ENCODE measurements around the gene TBC1D2. TPM values are rescaled to one million over a fixed set of nuclear protein-coding genes. Genes with fewer than 3 reads are reported as not detected.

The TBC1D2 gene
- total and polyA plus RNA-seq, 2 of the 4 experiments (the other 2 are of a cell fraction) = 36.9 to 62.7 TPM

DNA sequence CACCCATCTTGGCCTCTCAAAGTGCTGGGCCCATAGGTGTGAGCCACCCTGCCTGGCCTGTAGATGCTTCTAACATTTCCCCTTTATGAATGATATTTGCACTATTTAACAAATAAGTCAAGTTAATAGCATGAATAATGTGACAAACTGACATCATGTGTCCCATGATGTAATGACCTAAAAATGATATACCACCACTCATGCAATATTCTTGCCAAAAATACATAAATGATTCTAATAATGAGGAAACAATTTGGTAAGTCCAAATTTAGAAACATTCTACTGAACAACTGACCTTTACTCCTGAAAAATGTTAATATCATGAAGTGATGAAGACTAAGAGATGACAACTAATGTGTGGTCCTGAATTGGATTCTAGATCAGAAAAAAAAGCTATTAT is 102.9 kb downstream of the TBC1D2 start:
- Histone ChIP-seq H3K18ac (ENCODE audit: low read depth, low read length) (no peak overlapping the region), H2BK15ac (ENCODE audit: low read depth, low read length) (no peak overlapping the region), H3K4me2 (ENCODE audit: low read depth, low read length) (no peak overlapping the region), H3K36me3 (ENCODE audit: control insufficient read depth, insufficient read depth, low read length) (no peaks in the 10 kb centered on the region), H2AK9ac (replicated peaks; ENCODE audit: low read depth, low read length, poor library complexity) (no peak overlapping the region), H3K79me1 (ENCODE audit: low read depth in 1 of 2, low read length in 2 of 2) (no peaks in the 10 kb centered on the region), H2BK5ac (ENCODE audit: low read depth, low read length, poor library complexity, severe bottlenecking) (no peak overlapping the region), H2AK5ac (ENCODE audit: low read depth, low read length) (no peak overlapping the region), H2AFZ (replicated peaks; ENCODE audit: low read length, poor library complexity) (no peak overlapping the region), H3K27ac (ENCODE audit: insufficient read depth, low read length) (no peak overlapping the region), H3K23ac (ENCODE audit: low read depth, low read length) (no peak overlapping the region), H3K9me1 (ENCODE audit: insufficient read depth, low read length) (no peaks in the 10 kb centered on the region), H3K4me1 (ENCODE audit: control insufficient read depth, insufficient read depth, low read length) (no peaks in the 10 kb centered on the region), H4K8ac (ENCODE audit: low read depth in 2 of 2, low read length in 2 of 2) (no peak overlapping the region), H4K5ac (ENCODE audit: low read depth, low read length) (no peak overlapping the region), H3K4ac (ENCODE audit: low read depth, low read length) (no peak overlapping the region), H3K4me3 (ENCODE audit: insufficient read depth, low read depth, low read length) (no peak overlapping the region), H3K56ac (ENCODE audit: extremely low read depth, insufficient read depth, low read length) (no peak overlapping the region), H3K9me3 (ENCODE audit: control insufficient read depth, insufficient read depth, low read length) (no peaks in the 10 kb centered on the region), H3K14ac (replicated peaks; ENCODE audit: low read depth, low read length) (no peak overlapping the region), H3K27me3 (ENCODE audit: control insufficient read depth, insufficient read depth, low read length) (no peaks in the 10 kb centered on the region), H2BK120ac (ENCODE audit: low read depth, low read length) (no peak overlapping the region), H3K9ac (ENCODE audit: low read depth, low read length) (no peak overlapping the region), H2BK20ac (ENCODE audit: low read depth, low read length) (no peak overlapping the region), H4K20me1 (ENCODE audit: insufficient read depth, low read length) (no peaks in the 10 kb centered on the region), H4K91ac (ENCODE audit: insufficient read depth, low read depth, low read length) (no peak overlapping the region)
- POLR2A ChIA-PET (ENCODE audit: unreplicated experiment) = no interaction called here
- CTCF ChIA-PET = no interaction called here
- TF ChIP-seq RCOR1 (IDR thresholded peaks at IDR 0.05; ENCODE audit: insufficient replicate concordance, low read length) (no peak), FOS (IDR thresholded peaks at IDR 0.05; ENCODE audit: low read depth, low read length) (no peak), RAD21 (IDR thresholded peaks at IDR 0.05; ENCODE audit: low read length) (no peak), MXI1 (IDR thresholded peaks at IDR 0.05; ENCODE audit: borderline replicate concordance, low read depth, low read length) (no peak), MAZ (IDR thresholded peaks at IDR 0.05; ENCODE audit: borderline replicate concordance, low read depth, low read length) (no peak), NFE2L2 (IDR thresholded peaks at IDR 0.05; ENCODE audit: low read depth, low read length) (no peak), CHD1 (IDR thresholded peaks at IDR 0.05; ENCODE audit: low read depth, low read length) (no peak), CEBPB (IDR thresholded peaks at IDR 0.05; ENCODE audit: low read depth, low read length) (no peak), POLR2A (IDR thresholded peaks at IDR 0.05; ENCODE audit: low read depth, low read length) (no peak), SMC3 (IDR thresholded peaks at IDR 0.05; ENCODE audit: low read depth, low read length) (no peak), MAFK (IDR thresholded peaks at IDR 0.05; ENCODE audit: low read depth, low read length) (no peak), BHLHE40 (IDR thresholded peaks at IDR 0.05; ENCODE audit: low read depth, low read length) (no peak), RFX5 (IDR thresholded peaks at IDR 0.05; ENCODE audit: low read depth, low read length) (no peak)
- TF ChIP-seq, protein P1, sequence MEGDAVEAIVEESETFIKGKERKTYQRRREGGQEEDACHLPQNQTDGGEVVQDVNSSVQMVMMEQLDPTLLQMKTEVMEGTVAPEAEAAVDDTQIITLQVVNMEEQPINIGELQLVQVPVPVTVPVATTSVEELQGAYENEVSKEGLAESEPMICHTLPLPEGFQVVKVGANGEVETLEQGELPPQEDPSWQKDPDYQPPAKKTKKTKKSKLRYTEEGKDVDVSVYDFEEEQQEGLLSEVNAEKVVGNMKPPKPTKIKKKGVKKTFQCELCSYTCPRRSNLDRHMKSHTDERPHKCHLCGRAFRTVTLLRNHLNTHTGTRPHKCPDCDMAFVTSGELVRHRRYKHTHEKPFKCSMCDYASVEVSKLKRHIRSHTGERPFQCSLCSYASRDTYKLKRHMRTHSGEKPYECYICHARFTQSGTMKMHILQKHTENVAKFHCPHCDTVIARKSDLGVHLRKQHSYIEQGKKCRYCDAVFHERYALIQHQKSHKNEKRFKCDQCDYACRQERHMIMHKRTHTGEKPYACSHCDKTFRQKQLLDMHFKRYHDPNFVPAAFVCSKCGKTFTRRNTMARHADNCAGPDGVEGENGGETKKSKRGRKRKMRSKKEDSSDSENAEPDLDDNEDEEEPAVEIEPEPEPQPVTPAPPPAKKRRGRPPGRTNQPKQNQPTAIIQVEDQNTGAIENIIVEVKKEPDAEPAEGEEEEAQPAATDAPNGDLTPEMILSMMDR (conservative IDR thresholded peaks at IDR 0.05; ENCODE audit: low read depth, low read length) = no peak
- TF ChIP-seq, protein P2, sequence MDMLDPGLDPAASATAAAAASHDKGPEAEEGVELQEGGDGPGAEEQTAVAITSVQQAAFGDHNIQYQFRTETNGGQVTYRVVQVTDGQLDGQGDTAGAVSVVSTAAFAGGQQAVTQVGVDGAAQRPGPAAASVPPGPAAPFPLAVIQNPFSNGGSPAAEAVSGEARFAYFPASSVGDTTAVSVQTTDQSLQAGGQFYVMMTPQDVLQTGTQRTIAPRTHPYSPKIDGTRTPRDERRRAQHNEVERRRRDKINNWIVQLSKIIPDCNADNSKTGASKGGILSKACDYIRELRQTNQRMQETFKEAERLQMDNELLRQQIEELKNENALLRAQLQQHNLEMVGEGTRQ (IDR thresholded peaks at IDR 0.05; ENCODE audit: low read depth, low read length) = no peak
- TF ChIP-seq, protein P3, sequence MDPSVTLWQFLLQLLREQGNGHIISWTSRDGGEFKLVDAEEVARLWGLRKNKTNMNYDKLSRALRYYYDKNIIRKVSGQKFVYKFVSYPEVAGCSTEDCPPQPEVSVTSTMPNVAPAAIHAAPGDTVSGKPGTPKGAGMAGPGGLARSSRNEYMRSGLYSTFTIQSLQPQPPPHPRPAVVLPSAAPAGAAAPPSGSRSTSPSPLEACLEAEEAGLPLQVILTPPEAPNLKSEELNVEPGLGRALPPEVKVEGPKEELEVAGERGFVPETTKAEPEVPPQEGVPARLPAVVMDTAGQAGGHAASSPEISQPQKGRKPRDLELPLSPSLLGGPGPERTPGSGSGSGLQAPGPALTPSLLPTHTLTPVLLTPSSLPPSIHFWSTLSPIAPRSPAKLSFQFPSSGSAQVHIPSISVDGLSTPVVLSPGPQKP (IDR thresholded peaks at IDR 0.05; ENCODE audit: borderline replicate concordance, low read depth, low read length) = no peak
- in situ Hi-C loops (cut with MboI; ENCODE audit: low sequenced_read_pairs) (no loop called here), intact Hi-C loops (cut with micrococcal nuclease) (no loop called here), dilution Hi-C loops (cut with HindIII; ENCODE audit: low sequenced_read_pairs, unreplicated experiment) (no loop called here)
- DNase-seq (no peak), ATAC-seq (ENCODE audit: low read depth) (no peak)
- BruUV-seq (replicated peaks) = no TSS peak

All from IMR-90 (cell line).